GM18858 (cell line): ENCODE data around the gene SRCAP.
A peak's percentile ranks its signal among the peaks of the same experiment; 100 is the strongest.

ENCODE experiments used
- ATAC-seq: cut with Tn5 transposase; IDR thresholded peaks from one replicate; pipeline ENCODE4 v1.9.1; 2021; ENCODE audit not compliant: unreplicated experiment

SRCAP gene

DNA sequence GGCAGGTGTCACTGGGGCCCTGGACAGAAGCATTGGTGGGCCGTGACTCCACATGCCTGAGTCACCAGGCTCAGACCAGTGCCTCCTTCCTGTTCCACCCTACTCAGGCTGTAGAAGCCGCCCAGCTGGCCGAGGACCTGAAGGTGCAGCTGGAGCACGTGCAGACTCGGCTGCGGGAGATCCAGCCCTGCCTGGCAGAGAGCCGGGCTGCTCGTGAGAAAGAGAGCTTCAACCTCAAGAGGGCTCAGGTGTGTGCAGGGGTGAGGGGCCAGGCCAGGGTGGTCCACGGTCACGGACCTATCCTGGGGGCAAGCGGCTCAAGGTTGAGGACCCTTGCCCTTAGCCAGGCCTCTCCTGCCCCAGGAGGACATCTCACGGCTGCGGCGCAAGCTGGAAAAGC lies 72.8 kb downstream of the SRCAP start:
- no peak for ATAC-seq

DNA sequence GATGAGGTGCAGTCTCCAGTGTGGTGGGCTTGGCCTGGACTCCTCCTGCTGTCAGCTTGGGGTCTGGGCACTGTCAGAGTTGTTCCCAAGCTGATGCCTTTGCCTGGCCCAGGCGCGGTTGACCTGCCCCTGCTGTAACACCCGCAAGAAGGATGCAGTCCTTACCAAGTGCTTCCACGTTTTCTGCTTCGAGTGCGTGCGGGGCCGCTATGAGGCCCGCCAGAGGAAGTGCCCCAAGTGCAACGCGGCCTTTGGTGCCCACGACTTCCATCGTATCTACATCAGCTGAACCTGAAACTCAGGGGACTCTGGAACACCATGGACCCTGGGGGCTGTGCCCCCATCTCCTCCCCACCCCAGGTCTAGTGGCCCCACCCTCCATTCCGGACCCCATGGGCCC lies 74.9 kb downstream of the SRCAP start:
- ATAC-seq: no peak

DNA sequence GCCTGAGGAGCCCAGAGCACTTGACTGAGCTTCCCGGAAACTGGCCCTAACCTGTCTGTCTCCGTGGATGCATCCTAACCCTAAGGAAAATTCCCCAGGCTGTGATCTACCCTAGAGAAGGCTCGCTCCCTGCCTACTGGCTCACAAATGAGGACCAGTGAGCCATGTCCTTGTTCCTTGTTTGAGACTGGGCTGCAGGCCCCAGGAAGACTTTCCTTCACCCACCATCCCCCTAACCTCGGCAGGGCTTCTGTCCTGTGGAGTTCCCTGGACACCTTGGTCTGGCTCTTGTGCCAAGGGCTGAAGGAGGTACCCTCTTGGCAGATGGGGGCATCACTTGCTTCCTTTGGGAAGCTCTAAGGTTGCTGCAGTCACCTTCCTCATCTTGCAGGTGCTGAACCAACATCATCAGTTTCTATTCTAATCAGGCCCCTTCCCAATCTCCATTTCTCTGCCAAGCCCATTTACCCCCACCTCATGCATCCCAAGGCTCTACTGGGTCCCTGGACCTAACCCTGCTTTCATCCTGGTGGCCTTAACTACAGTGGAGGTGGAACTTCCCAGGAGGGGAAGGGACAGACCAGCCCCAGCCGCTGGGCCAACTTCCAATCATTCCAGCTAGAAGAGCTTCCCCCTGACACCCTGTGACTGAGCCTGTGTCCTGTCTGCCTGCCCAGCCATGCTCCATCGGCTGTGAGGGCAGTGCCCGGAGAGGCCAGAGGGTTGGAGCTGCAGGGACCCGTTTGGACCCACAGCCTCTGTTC lies 75.6 kb downstream of the SRCAP start:
- no peak for ATAC-seq

DNA sequence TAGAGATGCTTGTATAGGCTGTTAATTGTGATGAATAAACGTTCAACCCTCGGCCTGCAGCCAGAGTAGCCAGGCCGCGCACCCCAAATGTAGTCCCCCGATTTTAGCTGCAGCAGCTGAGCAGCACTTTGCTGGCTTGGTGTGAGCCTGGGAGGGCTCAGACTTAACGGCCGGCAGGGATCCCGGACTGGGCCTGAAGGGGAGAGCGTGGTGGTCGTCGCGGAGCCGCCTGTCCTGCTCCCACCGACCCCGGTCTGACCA lies 76.1 kb downstream of the SRCAP start:
- peak; percentile 12 for ATAC-seq

DNA sequence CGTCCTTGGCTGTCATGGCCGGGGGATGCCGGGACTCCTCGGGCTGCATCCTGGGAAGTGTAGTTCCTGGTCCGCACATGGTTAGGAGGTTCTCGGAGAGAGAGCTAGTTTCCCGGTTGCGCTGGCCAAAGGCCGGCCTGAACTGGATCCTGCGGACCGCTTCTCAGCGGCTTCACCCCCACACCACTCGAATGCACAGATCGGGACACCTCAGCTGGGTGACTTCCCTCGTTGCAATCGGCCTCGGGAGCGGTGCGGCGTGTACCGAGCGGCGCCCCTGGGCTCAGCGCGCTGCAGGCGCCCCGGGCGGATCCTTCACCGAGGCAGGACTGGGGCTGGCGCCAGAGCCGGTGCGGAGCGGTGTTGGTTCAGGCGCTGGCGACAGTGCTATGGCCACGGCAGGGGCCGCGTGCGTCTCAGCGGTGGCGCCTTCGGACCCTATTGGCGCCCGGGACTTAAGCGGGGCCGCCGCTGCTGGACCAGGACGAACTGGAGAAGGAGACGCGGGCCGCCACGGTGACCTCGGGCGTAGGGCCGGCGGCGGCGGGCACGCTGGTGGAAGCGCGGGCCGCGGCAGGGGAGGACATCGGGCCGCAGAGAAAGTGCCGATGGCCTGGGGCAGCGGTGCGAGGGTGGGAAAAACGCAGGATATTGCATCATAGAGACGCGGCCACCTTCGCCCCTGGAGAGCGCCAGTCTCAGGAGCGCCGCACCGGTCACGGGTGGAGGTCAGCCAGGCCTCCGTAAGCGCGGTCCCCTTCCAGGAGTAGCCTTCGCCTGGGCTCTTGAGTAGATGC lies 76.6 kb downstream of the SRCAP start:
- ATAC-seq: peak; percentile 63

DNA sequence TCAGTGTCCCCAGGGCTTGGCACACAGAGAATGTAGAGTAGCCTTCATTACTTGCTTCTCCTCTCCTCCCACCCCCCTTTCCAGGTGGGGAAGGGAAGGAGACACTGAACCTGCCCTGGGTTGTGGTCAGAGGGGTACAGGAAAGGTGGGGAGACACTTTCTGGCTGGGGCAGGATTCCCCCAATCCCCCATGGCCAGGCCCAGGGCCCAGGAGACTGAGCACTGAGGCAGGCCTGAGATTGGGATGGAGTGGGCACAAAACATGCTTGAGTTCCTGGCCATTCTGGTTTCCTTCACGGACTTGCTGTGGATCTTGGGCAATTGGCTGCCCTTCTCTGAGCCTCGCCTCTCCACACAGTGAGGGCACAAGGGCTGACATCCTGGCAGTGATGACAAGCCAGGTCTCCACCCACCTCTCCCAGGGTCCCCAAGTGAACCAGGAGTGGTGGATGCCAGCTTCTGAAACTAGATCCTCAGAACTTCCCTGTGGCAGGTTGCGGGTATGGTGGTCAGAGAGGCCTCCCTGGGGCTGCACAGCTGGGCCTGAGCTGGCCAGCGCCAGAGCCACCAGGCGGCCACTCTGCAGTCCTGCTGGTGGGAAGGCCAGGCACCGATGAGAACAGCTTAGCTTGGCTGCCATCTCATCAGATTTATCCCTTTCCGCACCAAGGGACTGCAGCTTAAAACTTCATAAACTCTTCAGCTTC lies 78.8 kb downstream of the SRCAP start:
- ATAC-seq: no peak

DNA sequence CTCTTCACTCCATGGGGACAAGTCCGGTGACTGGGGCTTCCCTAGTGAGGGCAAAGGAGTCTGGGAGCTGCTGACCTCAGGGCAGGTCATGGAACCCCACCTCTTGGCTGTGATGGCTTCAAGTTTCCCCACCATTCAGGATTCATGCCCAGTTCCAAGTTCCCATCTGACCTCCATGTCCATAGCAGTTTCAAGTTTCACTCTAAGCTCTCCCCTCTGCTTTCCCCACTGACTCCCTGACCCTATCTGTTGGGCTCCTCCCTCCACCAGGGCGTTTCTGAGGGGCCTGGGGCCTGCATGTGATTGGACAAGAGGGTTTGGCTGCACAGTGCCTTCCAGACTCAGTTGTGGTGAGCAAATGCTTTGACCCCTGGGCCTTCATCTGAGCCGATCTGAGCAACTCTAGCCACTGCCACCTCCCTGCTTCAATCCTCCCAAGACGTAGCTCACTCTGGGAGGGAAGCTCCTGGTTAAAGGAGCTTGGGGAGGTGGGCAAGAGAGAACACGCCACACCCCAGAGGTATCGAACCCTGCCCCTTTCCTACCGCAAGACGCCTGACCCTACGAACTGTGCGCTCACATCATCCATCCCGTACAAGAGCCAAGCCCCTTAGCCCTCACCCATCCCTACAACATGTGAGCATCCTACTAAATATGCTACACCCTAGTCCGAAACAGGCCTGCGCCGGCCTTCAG lies 79.7 kb downstream of the SRCAP start:
- no peak for ATAC-seq

DNA sequence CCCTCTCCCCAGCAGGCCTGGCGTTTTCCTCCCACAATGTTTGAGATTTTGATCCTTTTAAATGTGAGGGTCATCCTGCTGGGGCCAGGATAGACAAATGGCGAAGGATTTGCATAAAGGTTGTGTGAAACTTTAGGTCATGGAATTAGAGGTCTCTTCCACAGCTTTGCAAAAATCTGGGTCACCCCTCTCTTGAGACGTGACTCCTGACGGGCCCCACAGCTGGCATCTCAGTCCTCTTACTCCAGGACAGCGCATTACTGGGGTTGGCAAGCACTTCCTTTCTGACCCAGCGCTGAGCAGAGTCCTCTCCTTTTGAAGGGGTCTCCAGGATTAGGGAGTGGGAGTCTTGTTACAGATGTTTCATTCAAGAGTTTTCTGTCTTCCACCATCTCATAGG lies 80.6 kb downstream of the SRCAP start:
- ATAC-seq: no peak

DNA sequence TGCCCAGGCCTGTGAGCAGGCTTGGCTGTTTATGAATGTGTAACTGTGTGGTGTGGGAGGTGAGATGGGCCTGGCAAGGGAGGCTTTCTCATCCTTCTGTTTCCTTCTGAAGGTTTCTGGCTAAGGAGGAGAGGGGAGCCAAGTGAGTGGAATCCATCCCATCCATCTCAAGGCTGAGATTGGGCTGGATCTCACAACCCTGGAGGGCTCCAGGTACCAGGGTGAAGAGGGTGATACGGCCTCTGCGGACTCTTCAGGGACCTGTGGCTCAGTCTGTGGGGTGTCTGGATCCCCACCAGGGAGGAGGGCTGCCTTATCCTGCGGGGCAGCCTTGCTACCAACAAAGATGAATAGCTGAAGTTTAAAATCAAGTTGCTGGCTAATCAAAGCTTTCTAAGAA lies 81.0 kb downstream of the SRCAP start:
- no peak for ATAC-seq

DNA sequence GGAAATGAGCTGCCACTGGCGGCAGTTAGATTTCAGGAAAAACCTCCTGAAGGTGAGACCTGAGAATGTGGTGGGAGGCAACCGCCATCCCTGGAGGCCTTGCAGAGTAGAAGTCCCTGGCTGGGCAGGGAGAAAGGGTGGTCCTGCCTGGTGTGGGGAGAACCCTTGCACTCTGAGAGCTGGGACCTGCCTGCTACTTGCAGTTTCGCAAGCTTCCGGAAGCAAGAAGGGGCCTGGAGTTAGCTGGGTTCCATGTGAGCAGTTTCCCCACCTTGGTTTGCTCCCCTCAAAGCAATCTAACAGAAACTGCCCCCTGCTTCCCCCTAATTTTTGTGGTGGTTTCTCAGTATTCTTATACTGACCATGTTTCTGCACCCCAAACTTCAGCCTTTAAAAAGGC lies 81.6 kb downstream of the SRCAP start:
- ATAC-seq: no peak

DNA sequence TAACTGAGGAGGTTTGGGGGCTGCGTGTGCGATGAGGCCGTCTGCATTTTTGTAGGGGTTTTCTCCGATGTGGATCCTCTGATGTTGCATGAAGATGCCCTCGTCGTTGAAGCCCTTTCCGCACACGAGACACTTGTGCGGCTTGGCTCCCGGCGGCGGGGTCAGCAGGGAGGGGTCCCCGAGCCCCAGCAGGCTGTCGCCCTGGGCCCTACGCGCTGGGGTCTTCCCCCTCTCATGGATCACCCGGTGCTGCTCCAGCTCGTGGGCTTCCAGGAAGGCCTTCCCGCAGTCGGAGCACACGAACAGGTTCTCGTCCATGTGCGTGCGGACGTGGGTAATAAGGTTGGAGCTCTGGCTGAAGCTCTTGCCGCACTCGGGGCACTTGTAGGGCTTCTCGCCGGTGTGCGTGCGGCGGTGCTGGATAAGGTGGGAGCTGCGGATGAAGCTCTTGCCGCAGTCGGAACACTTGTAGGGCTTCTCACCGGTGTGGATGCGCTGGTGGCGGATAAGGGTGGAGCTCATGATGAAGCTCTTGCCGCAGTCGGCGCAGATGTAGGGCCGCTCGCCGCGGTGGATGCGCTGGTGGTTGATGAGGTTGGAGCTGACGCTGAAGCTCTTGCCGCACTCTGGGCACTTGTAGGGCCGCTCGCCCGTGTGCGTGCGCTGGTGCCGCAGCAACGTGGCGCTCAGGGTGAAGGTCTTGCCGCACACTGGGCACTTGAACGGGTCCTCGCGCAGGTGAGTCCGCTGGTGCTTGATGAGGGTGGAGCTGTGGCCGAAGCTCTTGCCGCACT lies 83.7 kb downstream of the SRCAP start:
- no peak for ATAC-seq

DNA sequence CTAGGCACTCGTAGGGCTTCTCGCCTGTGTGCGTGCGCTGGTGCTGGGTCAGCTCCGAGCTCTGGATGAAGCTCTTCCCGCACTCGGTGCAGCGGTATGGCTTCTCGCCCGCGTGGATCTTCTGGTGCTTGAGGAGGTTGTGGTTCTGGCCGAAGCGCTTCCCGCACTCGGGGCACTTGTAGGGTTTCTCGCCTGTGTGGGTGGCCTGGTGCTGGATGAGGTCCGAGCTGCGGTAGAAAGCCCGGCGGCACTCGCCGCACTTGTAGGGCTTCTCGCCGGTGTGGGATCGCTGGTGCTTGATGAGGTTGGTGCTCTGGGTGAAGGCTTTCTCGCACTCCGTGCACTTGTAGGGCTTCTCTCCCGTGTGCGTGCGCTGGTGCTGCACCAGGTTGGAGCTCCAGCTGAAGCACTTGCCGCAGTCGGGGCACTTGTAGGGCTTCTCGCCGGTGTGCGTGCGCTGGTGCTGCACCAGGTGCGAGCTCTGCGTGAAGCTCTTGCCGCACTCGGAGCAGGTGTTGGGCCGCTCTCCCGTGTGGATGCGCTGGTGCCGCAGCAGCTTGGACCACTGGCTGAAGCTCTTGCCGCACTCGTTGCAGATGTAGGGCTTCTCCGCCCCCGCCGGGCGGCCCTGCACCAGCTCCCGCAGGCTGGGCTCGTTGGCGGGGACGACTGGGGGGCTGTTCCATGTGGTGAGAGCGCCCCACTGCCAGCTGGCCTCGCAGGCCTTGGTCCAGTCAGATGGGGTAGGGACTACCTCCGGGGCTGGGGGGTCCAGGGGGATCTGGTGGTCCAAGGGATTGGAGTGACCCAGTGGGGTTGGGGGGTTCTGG lies 84.5 kb downstream of the SRCAP start:
- ATAC-seq: no peak

DNA sequence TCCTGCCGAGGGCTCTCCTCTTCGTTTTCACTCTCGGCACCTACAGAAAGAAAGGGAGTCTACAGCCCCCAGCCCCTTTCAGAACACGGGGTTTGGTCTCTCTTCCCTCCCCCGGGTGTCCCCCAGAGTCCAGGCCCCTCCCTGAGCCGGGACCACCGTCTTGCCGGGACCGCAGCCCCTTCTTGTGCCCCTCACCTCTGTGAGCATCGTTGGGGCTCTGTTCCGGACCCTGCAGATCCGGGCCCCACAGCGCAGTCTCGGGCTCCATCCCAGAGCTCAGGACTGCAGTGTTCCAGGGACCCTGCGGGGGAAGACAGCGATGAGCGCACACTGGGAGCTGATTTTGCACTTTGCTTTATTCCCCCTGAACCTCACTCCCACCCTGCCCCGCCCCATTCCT lies 85.2 kb downstream of the SRCAP start:
- no peak for ATAC-seq

DNA sequence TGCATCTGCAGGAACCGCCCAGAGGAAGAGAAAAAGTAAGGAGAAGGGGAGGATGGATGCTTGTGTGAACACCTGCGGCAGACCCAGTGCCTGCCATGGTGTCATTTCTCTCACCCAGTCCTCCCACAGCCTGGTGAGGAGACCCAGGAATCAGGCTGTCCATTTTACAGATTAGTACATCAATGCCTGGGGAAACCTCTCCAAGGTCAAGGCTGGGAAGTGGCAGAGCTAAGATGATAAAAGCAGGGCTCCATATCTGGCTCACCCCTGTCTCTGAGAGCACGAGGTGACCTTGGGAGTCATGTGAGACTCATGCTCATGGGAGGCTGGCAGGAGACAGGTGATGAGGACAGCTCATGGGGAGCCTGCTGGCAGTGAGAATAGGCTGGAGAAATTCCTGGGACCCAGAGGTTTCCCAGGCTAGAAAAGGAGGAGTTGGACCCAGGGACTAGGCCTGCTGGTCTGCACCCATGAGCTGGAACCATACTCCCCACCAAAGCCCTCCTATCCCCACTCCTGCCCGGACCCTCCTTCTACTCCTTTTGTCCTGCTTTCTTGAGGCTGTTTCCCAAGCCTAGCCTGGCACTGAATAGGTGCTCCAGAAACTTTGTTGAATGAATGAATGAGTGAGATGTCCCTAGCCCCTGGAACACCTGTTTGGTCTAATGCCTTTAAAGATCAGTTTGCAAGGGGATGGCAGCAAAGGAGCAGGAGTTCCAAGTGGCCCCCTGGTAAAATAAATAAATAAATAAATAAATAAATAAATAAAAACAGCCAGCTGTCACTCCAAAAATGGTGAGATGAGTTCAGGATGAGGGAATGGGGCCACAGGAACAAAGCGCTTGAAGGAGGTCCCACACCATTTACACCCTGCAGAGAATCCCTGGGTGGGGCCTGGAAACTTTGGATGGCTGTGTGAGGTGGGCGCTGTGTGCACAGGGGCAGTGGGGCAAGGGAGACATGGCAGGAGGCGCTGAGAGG lies 86.4 kb downstream of the SRCAP start:
- no peak for ATAC-seq

DNA sequence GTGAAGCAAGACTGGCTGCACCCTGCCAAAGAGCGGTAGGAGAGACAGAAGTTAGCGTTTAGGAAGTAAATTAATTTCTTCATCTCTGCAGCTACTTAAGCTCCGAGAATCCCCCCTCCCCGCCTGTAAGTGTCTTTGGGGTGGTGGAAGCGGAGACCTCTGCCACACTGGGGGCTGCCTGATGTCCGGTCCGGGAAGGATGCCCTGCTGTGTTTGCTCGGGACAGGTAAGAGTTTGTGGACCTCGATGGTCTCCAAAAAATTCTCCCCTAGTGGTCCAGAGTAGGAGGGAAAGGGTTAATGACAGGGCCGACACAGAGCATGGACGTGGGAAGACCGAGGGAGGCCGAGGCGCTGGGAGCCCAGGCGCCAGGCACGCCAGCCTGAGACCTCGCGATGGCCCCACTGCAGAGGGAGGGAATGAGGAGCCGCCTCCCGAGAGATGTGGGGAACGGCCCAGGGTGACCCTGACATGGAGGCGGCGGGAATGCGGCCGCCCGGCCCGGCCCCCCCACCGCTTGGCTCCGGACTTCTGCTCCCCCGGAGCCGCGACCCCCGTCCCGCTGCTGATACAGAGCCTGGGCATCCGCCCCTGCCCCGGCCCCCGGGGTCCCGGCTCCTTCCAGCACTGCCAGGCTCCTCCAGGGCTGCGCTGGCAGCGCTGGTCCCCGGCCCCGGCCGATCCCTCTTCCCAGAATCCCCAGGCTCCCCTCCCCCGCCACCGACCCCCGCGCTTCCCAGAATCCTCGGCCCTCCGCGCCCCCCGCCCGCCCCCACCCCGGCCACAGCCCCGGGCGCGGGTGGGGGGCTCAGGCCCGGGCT lies 87.4 kb downstream of the SRCAP start:
- no peak for ATAC-seq

DNA sequence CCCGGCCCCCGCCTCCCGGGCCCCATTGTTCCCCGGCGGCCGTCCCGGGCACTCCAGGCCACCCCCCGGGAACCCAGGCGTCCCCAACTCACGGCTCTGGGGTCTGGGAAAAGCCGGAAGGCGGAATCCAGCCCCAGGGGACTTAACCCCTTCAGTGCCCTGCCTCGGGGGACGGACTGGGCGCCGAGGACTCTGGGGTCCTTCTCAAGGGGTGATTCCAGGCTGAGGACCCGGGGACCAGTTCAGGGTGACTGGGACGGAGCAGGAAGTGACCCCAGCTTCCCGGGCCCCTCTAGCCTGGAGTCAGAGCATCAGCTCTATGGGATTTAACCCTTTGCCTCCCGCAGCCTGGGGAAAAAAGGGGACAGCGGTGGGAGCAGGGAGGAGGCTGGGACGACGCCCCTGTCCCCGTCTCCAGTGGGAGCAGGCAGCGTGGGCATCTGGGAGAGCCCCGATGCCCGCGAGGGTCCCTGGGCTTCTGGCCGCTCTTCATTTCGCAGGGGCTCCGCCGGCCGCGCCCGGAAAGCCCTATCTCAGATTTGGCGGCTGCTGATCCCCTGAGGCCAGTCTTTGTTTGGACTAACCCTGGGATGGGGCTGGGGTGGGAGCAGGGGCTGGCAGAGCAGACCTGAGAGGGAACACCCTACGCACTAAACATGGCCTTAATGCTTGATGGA lies 88.1 kb downstream of the SRCAP start, which contains the start of gene ZNF629:
ZNF629 (minus strand) TSS at position 270 of the 677 bp plus-strand sequence. CDS start 2,723 bp downstream, outside the sequence.
- no peak for ATAC-seq
